ENCODE measurements around the gene MAML2. TPM values are rescaled to one million over a fixed set of nuclear protein-coding genes. Genes with fewer than 3 reads are reported as not detected.
A peak's percentile ranks its signal among the peaks of the same experiment; 100 is the strongest.

The MAML2 gene
- total RNA-seq, 3 donors from 2014 or later = 45.6 to 82.8 (median 68.2) TPM

DNA sequence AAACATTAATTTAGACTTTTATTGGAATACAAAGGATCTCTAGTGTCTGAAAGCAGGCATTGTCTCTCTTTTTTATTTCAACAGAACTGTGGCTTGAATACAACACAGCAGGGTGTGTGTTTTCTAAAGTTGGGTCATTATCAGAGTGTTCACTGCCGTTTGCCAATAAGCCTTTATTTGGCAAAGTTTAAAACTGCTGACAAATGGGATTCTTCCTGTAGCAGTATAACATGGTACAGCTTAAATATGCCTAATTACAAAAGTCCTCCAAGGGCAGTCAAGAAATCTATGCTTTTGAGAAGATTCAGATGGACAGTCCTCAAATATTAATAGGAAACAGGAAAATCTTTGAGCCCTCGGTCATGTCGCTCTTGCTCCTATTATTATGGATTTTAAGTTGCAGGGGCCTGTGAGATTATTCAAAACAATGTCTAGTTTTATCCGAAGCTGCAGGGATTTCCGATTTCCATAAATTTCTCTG lies 199.9 kb downstream of the MAML2 start:
- peaks cover 6 to 10% of the 10 kb centered on the region in 2 donors for H3K4me1 ChIP-seq
- H3K36me3 ChIP-seq = no peaks in the 10 kb centered on the region
- no peaks in the 10 kb centered on the region for H3K27me3 ChIP-seq
- intact Hi-C loops (cut with DNase I; ENCODE audit: low total_unique reads) = no loop called here
- H3K4me3 ChIP-seq = no peak overlapping the region
- no peak for TF ChIP-seq POLR2AphosphoS5 (IDR thresholded peaks at IDR 0.05)
- TF ChIP-seq, protein P1, sequence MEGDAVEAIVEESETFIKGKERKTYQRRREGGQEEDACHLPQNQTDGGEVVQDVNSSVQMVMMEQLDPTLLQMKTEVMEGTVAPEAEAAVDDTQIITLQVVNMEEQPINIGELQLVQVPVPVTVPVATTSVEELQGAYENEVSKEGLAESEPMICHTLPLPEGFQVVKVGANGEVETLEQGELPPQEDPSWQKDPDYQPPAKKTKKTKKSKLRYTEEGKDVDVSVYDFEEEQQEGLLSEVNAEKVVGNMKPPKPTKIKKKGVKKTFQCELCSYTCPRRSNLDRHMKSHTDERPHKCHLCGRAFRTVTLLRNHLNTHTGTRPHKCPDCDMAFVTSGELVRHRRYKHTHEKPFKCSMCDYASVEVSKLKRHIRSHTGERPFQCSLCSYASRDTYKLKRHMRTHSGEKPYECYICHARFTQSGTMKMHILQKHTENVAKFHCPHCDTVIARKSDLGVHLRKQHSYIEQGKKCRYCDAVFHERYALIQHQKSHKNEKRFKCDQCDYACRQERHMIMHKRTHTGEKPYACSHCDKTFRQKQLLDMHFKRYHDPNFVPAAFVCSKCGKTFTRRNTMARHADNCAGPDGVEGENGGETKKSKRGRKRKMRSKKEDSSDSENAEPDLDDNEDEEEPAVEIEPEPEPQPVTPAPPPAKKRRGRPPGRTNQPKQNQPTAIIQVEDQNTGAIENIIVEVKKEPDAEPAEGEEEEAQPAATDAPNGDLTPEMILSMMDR (IDR thresholded peaks at IDR 0.05) = peak in 1 of 3 donors; percentile 22
- H3K9me3 ChIP-seq = no peaks in the 10 kb centered on the region
- peak overlapping the region; percentile 77 to 84 for H3K27ac ChIP-seq
- no peak for DNase-seq (ENCODE audit: low spot score in 2 of 2)

DNA sequence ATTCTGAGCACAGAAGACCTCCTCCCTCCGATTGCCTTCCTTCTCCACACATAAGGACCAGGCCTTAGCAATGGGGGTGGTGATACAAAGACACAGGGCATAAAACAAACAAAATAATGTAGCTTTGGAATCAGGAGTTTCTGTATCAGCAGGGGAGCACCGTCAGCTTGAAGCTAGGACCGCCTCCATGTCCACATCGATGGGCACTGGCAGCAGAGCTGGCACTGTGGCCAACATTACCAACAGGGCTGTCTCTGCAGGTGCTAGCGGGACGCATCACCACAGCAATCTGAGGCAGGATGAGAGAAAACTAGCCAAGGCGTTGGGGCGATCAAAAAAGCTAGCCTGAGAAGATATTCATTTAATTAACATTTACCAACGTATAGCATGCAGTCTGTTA lies 201.4 kb downstream of the MAML2 start:
- Histone ChIP-seq H3K27ac (peak overlapping the region; percentile 77 to 84), H3K4me1 (peaks cover 12 to 18% of the 10 kb centered on the region in 2 donors), H3K27me3 (no peaks in the 10 kb centered on the region), H3K36me3 (no peaks in the 10 kb centered on the region), H3K4me3 (no peak overlapping the region), H3K9me3 (no peaks in the 10 kb centered on the region)
- DNase-seq (ENCODE audit: low spot score in 2 of 2) = no peak
- TF ChIP-seq POLR2A (IDR thresholded peaks at IDR 0.05) = no peak
- no peak for TF ChIP-seq POLR2AphosphoS5 (IDR thresholded peaks at IDR 0.05)
- TF ChIP-seq, protein P1 (IDR thresholded peaks at IDR 0.05) = no peak
- intact Hi-C loops (cut with DNase I; ENCODE audit: low total_unique reads) = no loop called here

DNA sequence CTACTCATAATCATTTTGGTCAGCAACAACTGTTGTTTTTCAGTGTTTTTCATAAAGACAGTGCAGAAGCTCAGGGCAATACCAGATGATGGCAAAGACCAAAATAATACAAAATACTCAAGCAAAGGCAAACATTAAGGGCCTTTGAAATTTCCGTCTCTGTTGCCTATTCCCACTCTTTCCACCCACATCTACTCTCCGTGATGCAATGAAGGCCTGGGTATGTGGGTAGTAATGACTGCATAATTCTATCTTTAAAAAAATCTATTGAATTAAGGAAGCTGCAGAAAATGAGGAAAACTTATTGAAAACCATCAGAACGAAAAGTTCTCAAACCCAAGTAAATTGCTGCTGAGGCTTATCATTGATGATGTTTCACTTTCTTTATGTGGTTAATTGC lies 203.3 kb downstream of the MAML2 start:
- H3K27me3 ChIP-seq = no peaks in the 10 kb centered on the region
- peak overlapping the region; percentile 74 to 77 for H3K27ac ChIP-seq
- H3K36me3 ChIP-seq = no peaks in the 10 kb centered on the region
- intact Hi-C loops (cut with DNase I; ENCODE audit: low total_unique reads) = no loop called here
- H3K4me1 ChIP-seq = peaks cover 14 to 19% of the 10 kb centered on the region in 2 donors
- no peak for DNase-seq (ENCODE audit: low spot score in 2 of 2)
- H3K9me3 ChIP-seq = no peaks in the 10 kb centered on the region
- H3K4me3 ChIP-seq = no peak overlapping the region
- TF ChIP-seq, protein P1 (IDR thresholded peaks at IDR 0.05) = no peak
- TF ChIP-seq POLR2A (IDR thresholded peaks at IDR 0.05) (no peak), POLR2AphosphoS5 (IDR thresholded peaks at IDR 0.05) (no peak)

DNA sequence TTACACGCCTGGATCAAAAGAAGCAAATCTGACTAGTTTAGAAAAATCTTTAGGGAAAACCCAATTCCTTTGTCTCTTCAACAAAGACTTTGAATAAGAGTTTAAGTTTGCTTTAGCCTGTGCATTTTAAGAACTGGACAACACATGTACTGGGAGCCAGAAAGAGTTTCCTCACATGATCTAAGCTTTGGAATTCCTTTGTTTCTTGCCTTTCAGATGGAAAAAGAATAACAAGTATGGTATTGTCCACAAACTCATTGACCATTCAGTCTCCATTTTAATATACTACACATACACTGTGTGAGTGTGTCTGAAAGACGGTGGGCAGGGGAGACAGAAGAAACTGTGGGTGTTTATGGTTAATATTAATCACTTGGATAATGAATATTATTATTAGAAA lies 205.6 kb downstream of the MAML2 start:
- TF ChIP-seq, protein P1 (IDR thresholded peaks at IDR 0.05) = no peak
- TF ChIP-seq POLR2A (IDR thresholded peaks at IDR 0.05) = no peak
- TF ChIP-seq POLR2AphosphoS5 (IDR thresholded peaks at IDR 0.05) = no peak
- Histone ChIP-seq H3K36me3 (no peaks in the 10 kb centered on the region), H3K9me3 (no peaks in the 10 kb centered on the region), H3K27me3 (no peaks in the 10 kb centered on the region), H3K4me1 (peaks cover 11 to 14% of the 10 kb centered on the region in 2 donors), H3K27ac (peak overlapping the region; percentile 64 to 77), H3K4me3 (no peak overlapping the region)
- intact Hi-C loops (cut with DNase I; ENCODE audit: low total_unique reads) = no loop called here
- DNase-seq (ENCODE audit: low spot score in 2 of 2) = no peak

DNA sequence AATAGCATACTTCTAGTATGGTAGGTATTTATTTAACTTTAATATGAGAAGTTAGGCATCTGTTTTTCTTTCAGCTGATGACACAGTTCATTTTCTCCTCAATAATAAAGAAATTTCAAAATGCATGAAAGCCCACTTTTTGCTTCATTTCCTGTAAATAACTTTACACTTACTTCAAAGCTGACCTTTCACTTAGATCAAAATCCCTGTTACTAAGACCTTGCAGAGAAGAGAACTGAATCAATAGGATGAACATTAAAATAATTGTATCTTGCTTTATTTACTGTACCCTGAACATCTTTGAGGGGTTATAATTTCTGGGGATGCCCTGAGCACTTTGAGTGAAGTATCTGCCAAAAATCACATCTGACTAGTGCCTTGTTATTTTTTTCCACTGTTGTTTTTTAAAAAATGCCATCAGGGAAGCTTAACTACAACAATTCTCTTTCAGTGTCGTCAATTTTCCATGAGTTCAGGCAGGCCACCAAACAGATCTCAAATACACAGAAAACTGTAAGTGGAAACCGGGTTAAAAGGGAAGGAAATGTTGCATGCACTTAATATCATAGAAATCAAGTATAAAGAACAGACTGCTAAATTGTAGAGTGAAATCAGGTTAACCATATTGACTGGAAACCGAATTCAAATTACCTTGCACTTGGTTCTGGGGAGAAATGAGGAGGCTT lies 206.2 kb downstream of the MAML2 start:
- H3K27ac ChIP-seq = peak overlapping the region; percentile 64 to 77
- intact Hi-C loops (cut with DNase I; ENCODE audit: low total_unique reads) = no loop called here
- no peaks in the 10 kb centered on the region for H3K36me3 ChIP-seq
- peaks cover 9 to 14% of the 10 kb centered on the region in 2 donors for H3K4me1 ChIP-seq
- H3K27me3 ChIP-seq = no peaks in the 10 kb centered on the region
- TF ChIP-seq POLR2A (IDR thresholded peaks at IDR 0.05) = no peak
- TF ChIP-seq POLR2AphosphoS5 (IDR thresholded peaks at IDR 0.05) = no peak
- TF ChIP-seq, protein P1 (IDR thresholded peaks at IDR 0.05) = no peak
- no peak for DNase-seq (ENCODE audit: low spot score in 2 of 2)
- H3K4me3 ChIP-seq = no peak overlapping the region
- no peaks in the 10 kb centered on the region for H3K9me3 ChIP-seq
